HL-60 (cell line): Measurements from ENCODE around the gene STK33.

ENCODE experiments used
- DNase-seq, 2 experiments: peaks; one replicate each; pipeline ENCODE4 v3.0.0-alpha.2; 2010 to 2020; ENCODE audit warnings: low read depth in 1 of 2, low spot score in 1 of 2
- H3K27ac ChIP-seq: fragments of 250-450 bp; sonication (Bioruptor Pico); replicated peaks from 2 replicates; pipeline ENCODE4 v1.5.1; 2020; ENCODE audit warnings: mild to moderate bottlenecking, moderate library complexity
- H3K27me3 ChIP-seq: fragments of 250-450 bp; sonication (Bioruptor Pico); 2 replicates; pipeline ENCODE4 v1.5.1; 2021; ENCODE audit warnings: mild to moderate bottlenecking, moderate library complexity; ENCODE audit not compliant: insufficient read depth, poor library complexity, severe bottlenecking
- H3K4me3 ChIP-seq: replicated peaks from 2 replicates; pipeline ENCODE4 v1.5.1; 2011; ENCODE audit warnings: mild to moderate bottlenecking, control low read depth, low read length; ENCODE audit not compliant: insufficient read depth
- GABPA ChIP-seq: IDR thresholded peaks from 2 replicates; pipeline ENCODE4 v1.6.1; 2012; ENCODE audit warnings: low read depth
- POLR2AphosphoS5 ChIP-seq: IDR thresholded peaks from 2 replicates; pipeline ENCODE4 v1.6.1; 2012; ENCODE audit warnings: low read depth
- SPI1 ChIP-seq: IDR thresholded peaks from 2 replicates; pipeline ENCODE4 v1.6.1; 2012; ENCODE audit warnings: low read depth, mild to moderate bottlenecking, borderline replicate concordance
- TF ChIP-seq, protein P1 (sequence below): IDR thresholded peaks from 2 replicates; pipeline ENCODE4 v1.6.1; 2012; ENCODE audit warnings: low read depth; ENCODE audit not compliant: insufficient replicate concordance
- TF ChIP-seq, protein P2 (sequence below): IDR thresholded peaks from one replicate; pipeline ENCODE4 v1.5.1; 2011; ENCODE audit warnings: low read length, control low read depth, inconsistent platforms; ENCODE audit not compliant: insufficient read depth

Gene STK33

DNA sequence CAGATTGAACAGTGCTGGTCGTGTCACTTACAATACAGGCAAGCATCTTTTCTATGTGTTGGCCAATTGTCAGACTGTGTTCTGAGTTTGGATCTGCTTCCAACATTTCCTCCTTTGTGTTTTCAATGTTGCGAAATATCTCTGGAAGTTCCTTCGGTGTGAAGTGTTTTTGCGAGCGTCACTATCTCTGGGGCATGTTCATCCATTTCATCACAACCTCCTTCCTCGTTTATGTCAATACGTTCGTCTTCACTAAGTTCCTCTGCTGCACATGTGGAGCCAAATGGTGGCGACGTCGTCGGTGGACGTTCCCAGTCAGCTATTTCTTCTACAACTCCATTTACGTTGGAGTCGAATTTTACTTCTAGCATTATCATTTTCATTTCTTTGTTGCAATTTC is 230.1 kb downstream of the STK33 start:
- no peaks in the 10 kb centered on the region for H3K27me3 ChIP-seq

DNA sequence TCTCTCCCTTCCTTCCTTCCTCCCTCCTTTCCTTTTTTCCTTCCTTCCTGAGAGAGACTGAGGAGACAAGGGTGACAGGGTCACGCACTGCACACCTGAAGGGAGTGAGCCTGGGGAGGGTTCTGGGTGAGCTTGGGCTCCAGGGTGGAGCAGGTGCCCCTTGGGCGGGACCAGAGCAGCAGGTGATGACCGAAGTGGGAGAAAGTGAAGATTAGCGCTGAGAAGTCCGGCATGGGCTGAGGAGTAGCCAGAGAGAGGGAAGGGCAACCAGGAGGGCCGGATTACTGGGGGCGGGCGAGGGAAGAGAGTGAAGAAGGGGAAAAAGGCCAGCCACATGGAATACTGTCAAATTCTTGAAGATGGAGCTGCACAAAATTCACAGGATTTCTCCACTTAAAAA is 231.1 kb downstream of the STK33 start:
- no peaks in the 10 kb centered on the region for H3K27me3 ChIP-seq
- no peak for DNase-seq
- no peak overlapping the region for H3K4me3 ChIP-seq
- TF ChIP-seq, protein P1, sequence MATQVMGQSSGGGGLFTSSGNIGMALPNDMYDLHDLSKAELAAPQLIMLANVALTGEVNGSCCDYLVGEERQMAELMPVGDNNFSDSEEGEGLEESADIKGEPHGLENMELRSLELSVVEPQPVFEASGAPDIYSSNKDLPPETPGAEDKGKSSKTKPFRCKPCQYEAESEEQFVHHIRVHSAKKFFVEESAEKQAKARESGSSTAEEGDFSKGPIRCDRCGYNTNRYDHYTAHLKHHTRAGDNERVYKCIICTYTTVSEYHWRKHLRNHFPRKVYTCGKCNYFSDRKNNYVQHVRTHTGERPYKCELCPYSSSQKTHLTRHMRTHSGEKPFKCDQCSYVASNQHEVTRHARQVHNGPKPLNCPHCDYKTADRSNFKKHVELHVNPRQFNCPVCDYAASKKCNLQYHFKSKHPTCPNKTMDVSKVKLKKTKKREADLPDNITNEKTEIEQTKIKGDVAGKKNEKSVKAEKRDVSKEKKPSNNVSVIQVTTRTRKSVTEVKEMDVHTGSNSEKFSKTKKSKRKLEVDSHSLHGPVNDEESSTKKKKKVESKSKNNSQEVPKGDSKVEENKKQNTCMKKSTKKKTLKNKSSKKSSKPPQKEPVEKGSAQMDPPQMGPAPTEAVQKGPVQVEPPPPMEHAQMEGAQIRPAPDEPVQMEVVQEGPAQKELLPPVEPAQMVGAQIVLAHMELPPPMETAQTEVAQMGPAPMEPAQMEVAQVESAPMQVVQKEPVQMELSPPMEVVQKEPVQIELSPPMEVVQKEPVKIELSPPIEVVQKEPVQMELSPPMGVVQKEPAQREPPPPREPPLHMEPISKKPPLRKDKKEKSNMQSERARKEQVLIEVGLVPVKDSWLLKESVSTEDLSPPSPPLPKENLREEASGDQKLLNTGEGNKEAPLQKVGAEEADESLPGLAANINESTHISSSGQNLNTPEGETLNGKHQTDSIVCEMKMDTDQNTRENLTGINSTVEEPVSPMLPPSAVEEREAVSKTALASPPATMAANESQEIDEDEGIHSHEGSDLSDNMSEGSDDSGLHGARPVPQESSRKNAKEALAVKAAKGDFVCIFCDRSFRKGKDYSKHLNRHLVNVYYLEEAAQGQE, result no peak
- TF ChIP-seq, protein P2, sequence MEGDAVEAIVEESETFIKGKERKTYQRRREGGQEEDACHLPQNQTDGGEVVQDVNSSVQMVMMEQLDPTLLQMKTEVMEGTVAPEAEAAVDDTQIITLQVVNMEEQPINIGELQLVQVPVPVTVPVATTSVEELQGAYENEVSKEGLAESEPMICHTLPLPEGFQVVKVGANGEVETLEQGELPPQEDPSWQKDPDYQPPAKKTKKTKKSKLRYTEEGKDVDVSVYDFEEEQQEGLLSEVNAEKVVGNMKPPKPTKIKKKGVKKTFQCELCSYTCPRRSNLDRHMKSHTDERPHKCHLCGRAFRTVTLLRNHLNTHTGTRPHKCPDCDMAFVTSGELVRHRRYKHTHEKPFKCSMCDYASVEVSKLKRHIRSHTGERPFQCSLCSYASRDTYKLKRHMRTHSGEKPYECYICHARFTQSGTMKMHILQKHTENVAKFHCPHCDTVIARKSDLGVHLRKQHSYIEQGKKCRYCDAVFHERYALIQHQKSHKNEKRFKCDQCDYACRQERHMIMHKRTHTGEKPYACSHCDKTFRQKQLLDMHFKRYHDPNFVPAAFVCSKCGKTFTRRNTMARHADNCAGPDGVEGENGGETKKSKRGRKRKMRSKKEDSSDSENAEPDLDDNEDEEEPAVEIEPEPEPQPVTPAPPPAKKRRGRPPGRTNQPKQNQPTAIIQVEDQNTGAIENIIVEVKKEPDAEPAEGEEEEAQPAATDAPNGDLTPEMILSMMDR, result no peak
- TF ChIP-seq GABPA, result no peak
- TF ChIP-seq SPI1, result no peak
- no peak for TF ChIP-seq POLR2AphosphoS5
- H3K27ac ChIP-seq, result no peak overlapping the region

More for the DNA sequence above, 230.1 kb downstream of the STK33 start:
- no peak overlapping the region for H3K4me3 ChIP-seq
- no peak overlapping the region for H3K27ac ChIP-seq
- no peak for TF ChIP-seq GABPA
- TF ChIP-seq, protein P2, result no peak
- TF ChIP-seq SPI1, result no peak
- TF ChIP-seq, protein P1, result no peak
- TF ChIP-seq POLR2AphosphoS5, result no peak
- DNase-seq, result peak; percentile 30 to 36

DNA sequence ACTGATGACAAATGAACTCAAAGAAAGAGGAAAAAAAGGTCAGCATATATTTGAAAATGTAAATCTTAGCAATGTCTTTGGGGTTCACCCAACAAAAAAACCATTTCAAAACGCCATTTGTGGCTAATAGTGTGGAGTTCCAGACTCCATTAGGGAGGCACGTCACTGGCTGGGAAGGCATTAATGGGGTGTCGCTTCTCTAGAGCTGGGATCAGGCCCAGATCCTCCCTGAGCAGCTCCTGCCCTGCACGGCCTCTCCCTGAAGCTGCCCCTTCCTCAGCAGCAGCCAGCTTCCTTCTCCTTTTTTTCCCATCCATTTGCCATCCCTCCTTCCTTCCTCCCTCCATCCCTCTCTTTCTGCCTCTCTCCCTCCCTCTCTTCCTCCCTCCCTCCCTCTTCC is 231.5 kb downstream of the STK33 start:
- no peak for DNase-seq
- Histone ChIP-seq H3K4me3 (no peak overlapping the region), H3K27ac (no peak overlapping the region), H3K27me3 (no peaks in the 10 kb centered on the region)
- TF ChIP-seq GABPA (no peak), POLR2AphosphoS5 (no peak), SPI1 (no peak)
- TF ChIP-seq, protein P2, result no peak
- TF ChIP-seq, protein P1, result no peak
